Measurements from ENCODE around the gene PAX5. TPM values are rescaled to one million over a fixed set of nuclear protein-coding genes. Genes with fewer than 3 reads are reported as not detected.

PAX5 gene
- total and polyA plus RNA-seq, 5 donors from 2014 or later: 0.02 to 0.94 (median 0.15) TPM; not detected in 2

DNA sequence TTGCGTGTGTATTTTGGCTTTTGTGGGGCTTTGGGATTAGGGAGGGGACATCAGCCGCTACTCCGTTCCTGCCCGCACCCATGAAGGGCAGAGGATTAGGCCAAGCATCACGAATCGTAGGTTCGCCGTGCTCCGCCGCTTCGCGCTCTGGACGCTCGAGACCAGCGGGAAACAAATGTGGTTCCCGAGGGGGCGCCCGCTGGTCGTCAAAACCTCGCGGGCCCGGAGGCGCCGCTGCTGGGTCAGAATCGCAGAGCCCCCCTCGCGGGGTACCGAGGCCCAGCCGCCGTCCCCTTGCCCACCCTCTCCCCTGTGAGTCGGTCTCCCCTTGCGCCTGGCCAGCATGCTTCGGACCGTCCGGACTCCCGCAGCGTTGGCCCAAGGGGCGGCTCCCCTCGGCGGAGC is 2.3 kb upstream of the PAX5 start:
- Histone ChIP-seq H3K9me3 (ENCODE audit: control insufficient read depth in 2 of 2, low read length in 2 of 2) (peaks cover 2 to 5% of the 10 kb centered on the region in 2 experiments), H3K4me3 (ENCODE audit: low read depth, low read length) (peak overlapping the region; percentile 82), H3K4me1 (ENCODE audit: control insufficient read depth, insufficient read depth, low read length, poor library complexity, severe bottlenecking) (peaks cover 47% of the 10 kb centered on the region), H3K27me3 (ENCODE audit: control insufficient read depth, insufficient read depth, low read length) (peaks cover 55% of the 10 kb centered on the region), H3K36me3 (ENCODE audit: control insufficient read depth, insufficient read depth, low read length) (no peaks in the 10 kb centered on the region), H3K27ac (ENCODE audit: insufficient read depth, low read length, poor library complexity, severe bottlenecking) (no peak overlapping the region)
- Mint-ChIP-seq H3K4me3 (peak overlapping the region; percentile 87 to 93 (median 89)), H3K27me3 (peaks cover 97% of the 10 kb centered on the region), H3K4me1 (peaks cover 14 to 45% (median 22%) of the 10 kb centered on the region in 4 donors), H3K9me3 (peaks cover 0 to 7% (median 2%) of the 10 kb centered on the region in 7 donors), H3K27ac (peak overlapping the region in 1 of 3 donors; percentile 85), H3K36me3 (no peaks in the 10 kb centered on the region)
- ATAC-seq (ENCODE audit: low read depth in 2 of 2) (no peak), DNase-seq (no peak)

DNA sequence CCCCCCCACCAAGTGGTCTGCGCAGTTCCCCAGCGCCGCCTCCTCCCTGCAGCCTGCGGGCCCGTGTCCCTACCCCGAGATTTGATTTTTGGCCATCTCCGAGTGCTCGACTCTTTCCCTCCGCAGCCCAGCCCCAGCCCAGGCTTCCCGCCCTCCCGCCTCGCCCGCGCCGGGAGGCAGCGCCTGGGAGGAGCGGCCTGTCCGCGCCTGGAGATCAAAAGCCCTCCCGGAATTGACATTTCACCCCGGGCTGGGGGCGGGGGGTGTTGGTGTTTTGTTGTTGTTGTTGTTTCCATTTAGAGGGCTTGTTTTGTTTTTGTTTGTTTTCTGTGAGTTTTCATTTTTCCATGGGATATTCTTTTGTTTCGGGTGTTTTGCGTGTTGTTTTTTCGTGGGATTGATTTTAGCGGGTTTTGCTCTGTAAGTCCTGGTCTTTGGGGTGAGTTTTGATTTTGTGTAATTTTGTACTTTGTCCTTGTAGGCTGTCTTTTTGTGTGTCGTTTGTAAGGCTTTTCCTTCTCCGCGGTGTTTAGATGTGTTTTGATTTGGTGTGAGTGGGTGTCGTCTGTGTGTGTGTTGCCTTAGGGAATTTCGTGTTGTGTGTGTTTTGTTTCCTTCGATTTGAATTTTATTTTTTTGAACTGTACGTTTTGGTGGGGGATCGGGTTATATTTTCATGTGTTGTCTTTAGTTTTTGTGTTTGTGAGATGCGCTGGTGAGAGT is 1.7 kb upstream of the PAX5 start:
- Mint-ChIP-seq H3K4me1 (peaks cover 14 to 45% (median 22%) of the 10 kb centered on the region in 4 donors), H3K9me3 (peaks cover 0 to 7% (median 2%) of the 10 kb centered on the region in 7 donors), H3K36me3 (no peaks in the 10 kb centered on the region), H3K4me3 (peak overlapping the region; percentile 82 to 93 (median 88)), H3K27ac (peak overlapping the region in 1 of 3 donors; percentile 85), H3K27me3 (peaks cover 97% of the 10 kb centered on the region)
- Histone ChIP-seq H3K9me3 (ENCODE audit: control insufficient read depth in 2 of 2, low read length in 2 of 2) (peaks cover 2 to 5% of the 10 kb centered on the region in 2 experiments), H3K36me3 (ENCODE audit: control insufficient read depth, insufficient read depth, low read length) (no peaks in the 10 kb centered on the region), H3K27me3 (ENCODE audit: control insufficient read depth, insufficient read depth, low read length) (peaks cover 58% of the 10 kb centered on the region), H3K4me3 (ENCODE audit: low read depth, low read length) (peak overlapping the region; percentile 51), H3K4me1 (ENCODE audit: control insufficient read depth, insufficient read depth, low read length, poor library complexity, severe bottlenecking) (peaks cover 47% of the 10 kb centered on the region), H3K27ac (ENCODE audit: insufficient read depth, low read length, poor library complexity, severe bottlenecking) (no peak overlapping the region)
- ATAC-seq (ENCODE audit: low read depth in 2 of 2) (no peak), DNase-seq (no peak)

DNA sequence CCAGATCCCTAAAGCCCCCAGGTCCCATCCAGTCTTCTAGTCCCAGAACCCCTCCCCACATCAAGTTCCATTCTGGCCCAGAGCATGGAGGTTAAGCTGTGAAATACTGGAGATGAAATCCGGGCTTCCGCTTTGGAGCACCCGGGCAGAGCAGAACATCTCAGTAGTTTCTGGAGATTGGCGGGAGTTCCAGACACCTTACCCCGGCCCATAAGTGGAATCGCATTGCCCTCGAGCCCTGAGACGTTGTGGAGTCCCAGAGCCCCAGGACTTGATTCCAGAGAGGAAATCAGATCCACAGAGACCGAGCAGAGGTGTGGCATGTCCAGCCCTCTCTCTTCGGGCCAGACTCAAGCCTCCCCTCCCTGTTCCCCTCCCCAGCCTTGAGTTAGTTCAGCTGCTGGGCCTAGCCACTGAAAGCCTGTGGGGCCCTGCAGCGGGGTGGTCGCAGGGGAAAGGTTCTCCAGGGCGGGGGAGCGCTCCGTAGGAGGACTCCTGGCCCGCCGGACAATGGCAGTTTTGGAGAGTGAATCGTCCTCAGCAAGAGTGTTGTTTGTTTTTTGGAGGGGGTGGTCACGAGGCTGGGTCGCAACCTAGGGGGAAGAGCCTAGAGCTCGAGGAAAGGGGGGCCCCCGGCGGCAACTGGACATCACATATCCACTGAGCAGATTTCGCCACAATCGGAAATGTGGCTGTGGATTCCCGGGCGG is 1.0 kb upstream of the PAX5 start:
- Mint-ChIP-seq H3K27me3 (peaks cover 97% of the 10 kb centered on the region), H3K4me1 (peaks cover 16 to 52% (median 23%) of the 10 kb centered on the region in 4 donors), H3K27ac (peak overlapping the region in 2 of 3 donors; percentile 73 to 91), H3K9me3 (peaks cover 0 to 8% (median 4%) of the 10 kb centered on the region in 7 donors), H3K4me3 (peak overlapping the region; percentile 39 to 87 (median 80)), H3K36me3 (no peaks in the 10 kb centered on the region)
- no peaks in the 10 kb centered on the region for H3K36me3 ChIP-seq (ENCODE audit: control insufficient read depth, insufficient read depth, low read length)
- peaks cover 54% of the 10 kb centered on the region for H3K4me1 ChIP-seq (ENCODE audit: control insufficient read depth, insufficient read depth, low read length, poor library complexity, severe bottlenecking)
- H3K4me3 ChIP-seq (ENCODE audit: low read depth, low read length): no peak overlapping the region
- peaks cover 2 to 5% of the 10 kb centered on the region in 2 experiments for H3K9me3 ChIP-seq (ENCODE audit: control insufficient read depth in 2 of 2, low read length in 2 of 2)
- DNase-seq (no peak), ATAC-seq (ENCODE audit: low read depth in 2 of 2) (no peak)
- H3K27ac ChIP-seq (ENCODE audit: insufficient read depth, low read length, poor library complexity, severe bottlenecking): no peak overlapping the region
- H3K27me3 ChIP-seq (ENCODE audit: control insufficient read depth, insufficient read depth, low read length): peaks cover 57% of the 10 kb centered on the region

DNA sequence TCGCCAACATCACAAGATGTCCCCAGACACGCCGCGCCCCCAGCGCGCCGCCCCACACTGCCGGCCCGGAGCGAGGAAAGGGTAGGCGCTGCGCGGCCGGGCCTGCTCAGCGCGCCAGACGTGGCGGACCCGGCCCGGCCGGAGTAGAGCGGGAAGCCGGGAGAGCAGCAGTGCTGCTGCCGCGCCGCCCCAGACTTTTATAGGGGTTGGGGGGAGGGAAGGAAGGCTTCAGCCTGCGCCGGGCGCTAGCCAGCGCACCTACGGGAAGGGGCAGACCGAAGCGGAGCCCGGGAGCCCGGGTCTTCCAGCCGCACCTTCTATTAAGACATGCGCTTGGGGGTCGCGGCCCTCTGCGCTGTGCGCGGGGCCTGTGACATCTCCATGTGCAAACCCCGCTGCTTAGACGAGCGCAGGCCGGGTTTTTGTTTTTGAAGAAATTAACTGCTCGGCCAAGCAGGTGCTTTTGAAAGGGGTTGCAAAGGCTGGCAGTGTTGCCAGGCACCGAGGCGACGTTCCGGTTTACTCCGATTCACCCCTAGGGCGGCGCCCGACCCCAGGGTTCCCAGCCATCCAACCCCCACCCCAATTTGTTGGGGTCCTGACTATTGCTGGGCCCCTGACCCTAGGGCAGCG is 353 bp upstream of the PAX5 start:
- H3K4me1 Mint-ChIP-seq: peaks cover 16 to 59% (median 23%) of the 10 kb centered on the region in 4 donors
- H3K36me3 Mint-ChIP-seq: no peaks in the 10 kb centered on the region
- H3K9me3 Mint-ChIP-seq: peaks cover 0 to 8% (median 4%) of the 10 kb centered on the region in 7 donors
- peaks cover 97% of the 10 kb centered on the region for H3K27me3 Mint-ChIP-seq
- H3K27me3 ChIP-seq (ENCODE audit: control insufficient read depth, insufficient read depth, low read length): peaks cover 53% of the 10 kb centered on the region
- ATAC-seq (ENCODE audit: low read depth in 2 of 2) (peak; percentile 13 to 20), DNase-seq (peak in 1 of 3 donors; percentile 26)
- peaks cover 61% of the 10 kb centered on the region for H3K4me1 ChIP-seq (ENCODE audit: control insufficient read depth, insufficient read depth, low read length, poor library complexity, severe bottlenecking)
- H3K4me3 ChIP-seq (ENCODE audit: low read depth, low read length): no peak overlapping the region
- H3K27ac Mint-ChIP-seq: no peak overlapping the region
- peak overlapping the region; percentile 77 to 87 (median 81) for H3K4me3 Mint-ChIP-seq
- no peak overlapping the region for H3K27ac ChIP-seq (ENCODE audit: insufficient read depth, low read length, poor library complexity, severe bottlenecking)
- H3K9me3 ChIP-seq (ENCODE audit: control insufficient read depth in 2 of 2, low read length in 2 of 2): peaks cover 2 to 6% of the 10 kb centered on the region in 2 experiments
- H3K36me3 ChIP-seq (ENCODE audit: control insufficient read depth, insufficient read depth, low read length): no peaks in the 10 kb centered on the region

DNA sequence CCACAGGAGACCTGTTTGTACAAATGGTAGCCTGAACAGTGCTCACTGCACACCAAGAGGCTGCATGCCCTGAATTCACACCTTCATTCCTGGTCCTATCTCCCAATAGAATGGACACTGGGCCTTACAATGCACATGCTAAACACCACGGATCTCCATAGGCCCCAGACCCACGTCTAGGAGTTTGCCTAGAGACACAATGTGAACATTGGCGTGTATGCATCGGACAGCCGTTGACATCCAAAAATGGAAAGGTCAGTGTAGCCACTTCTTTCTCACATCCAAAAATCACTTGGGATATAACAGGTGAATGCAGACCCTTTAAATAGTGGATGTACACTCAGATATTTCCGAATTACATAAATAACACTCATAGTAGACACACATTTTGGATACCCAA is 927 bp downstream of the PAX5 start:
- peaks cover 13 to 66% (median 22%) of the 10 kb centered on the region in 4 donors for H3K4me1 Mint-ChIP-seq
- H3K27ac Mint-ChIP-seq: no peak overlapping the region
- peaks cover 51% of the 10 kb centered on the region for H3K27me3 ChIP-seq (ENCODE audit: control insufficient read depth, insufficient read depth, low read length)

DNA sequence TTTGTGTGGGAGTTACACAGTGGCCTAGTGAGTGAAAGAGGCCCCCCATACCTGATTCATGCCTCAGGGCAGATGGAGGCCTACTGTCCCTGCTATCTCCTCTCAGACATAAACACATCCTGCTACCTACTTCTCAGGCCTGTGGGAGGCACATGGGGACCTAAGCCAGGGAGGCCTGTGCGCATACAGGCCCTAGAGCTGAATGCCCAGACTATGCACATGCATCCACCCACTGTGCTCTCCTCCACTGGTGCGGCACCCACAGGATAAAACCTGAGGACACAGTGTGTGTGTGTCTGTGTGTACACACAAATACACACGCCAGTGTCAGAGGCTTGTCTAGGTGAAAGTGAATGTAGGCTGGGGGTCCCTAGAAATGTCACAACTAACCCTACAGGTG is 1.4 kb downstream of the PAX5 start:
- peaks cover 12 to 65% (median 21%) of the 10 kb centered on the region in 4 donors for H3K4me1 Mint-ChIP-seq
- Histone ChIP-seq H3K4me3 (ENCODE audit: low read depth, low read length) (no peak overlapping the region), H3K27ac (ENCODE audit: insufficient read depth, low read length, poor library complexity, severe bottlenecking) (no peak overlapping the region), H3K27me3 (ENCODE audit: control insufficient read depth, insufficient read depth, low read length) (peaks cover 52% of the 10 kb centered on the region), H3K4me1 (ENCODE audit: control insufficient read depth, insufficient read depth, low read length, poor library complexity, severe bottlenecking) (peaks cover 64% of the 10 kb centered on the region), H3K9me3 (ENCODE audit: control insufficient read depth in 2 of 2, low read length in 2 of 2) (peaks cover 4 to 14% of the 10 kb centered on the region in 2 experiments), H3K36me3 (ENCODE audit: control insufficient read depth, insufficient read depth, low read length) (no peaks in the 10 kb centered on the region)
- H3K27me3 Mint-ChIP-seq: peaks cover 97% of the 10 kb centered on the region
- no peak for DNase-seq
- H3K36me3 Mint-ChIP-seq: no peaks in the 10 kb centered on the region
- no peak for ATAC-seq (ENCODE audit: low read depth in 2 of 2)
- peaks cover 0 to 14% (median 0%) of the 10 kb centered on the region in 7 donors for H3K9me3 Mint-ChIP-seq
- peak overlapping the region in 1 of 4 donors; percentile 82 for H3K4me3 Mint-ChIP-seq
- H3K27ac Mint-ChIP-seq: no peak overlapping the region

More for the DNA sequence above, 927 bp downstream of the PAX5 start:
- H3K27ac ChIP-seq (ENCODE audit: insufficient read depth, low read length, poor library complexity, severe bottlenecking): no peak overlapping the region
- H3K9me3 ChIP-seq (ENCODE audit: control insufficient read depth in 2 of 2, low read length in 2 of 2): peaks cover 4 to 11% of the 10 kb centered on the region in 2 experiments
- peak overlapping the region; percentile 42 to 82 (median 53) for H3K4me3 Mint-ChIP-seq
- peaks cover 66% of the 10 kb centered on the region for H3K4me1 ChIP-seq (ENCODE audit: control insufficient read depth, insufficient read depth, low read length, poor library complexity, severe bottlenecking)
- H3K27me3 Mint-ChIP-seq: peaks cover 97% of the 10 kb centered on the region
- H3K4me3 ChIP-seq (ENCODE audit: low read depth, low read length): no peak overlapping the region
- H3K36me3 Mint-ChIP-seq: no peaks in the 10 kb centered on the region
- ATAC-seq (ENCODE audit: low read depth in 2 of 2) (no peak), DNase-seq (no peak)
- H3K9me3 Mint-ChIP-seq: peaks cover 0 to 12% (median under 1%) of the 10 kb centered on the region in 7 donors
- H3K36me3 ChIP-seq (ENCODE audit: control insufficient read depth, insufficient read depth, low read length): no peaks in the 10 kb centered on the region

DNA sequence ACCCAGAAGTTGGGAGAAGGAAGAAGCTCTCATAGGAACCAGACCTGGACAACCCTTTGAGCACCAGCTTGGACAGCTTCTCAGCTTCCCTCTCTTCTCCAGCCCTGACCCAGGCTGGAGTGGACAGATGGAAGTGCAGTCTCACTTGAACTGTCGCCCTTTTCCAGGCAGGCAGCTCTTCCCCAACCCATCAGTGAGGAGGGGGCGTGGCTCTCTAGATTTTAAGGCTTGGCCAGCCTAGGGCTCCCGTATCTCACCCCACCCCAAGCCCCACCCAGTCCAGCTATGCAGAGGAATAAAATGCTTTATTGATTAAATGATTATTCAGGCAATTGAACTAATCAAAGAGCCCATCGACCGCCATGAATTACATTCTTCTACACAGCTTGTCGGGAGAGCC is 2.2 kb downstream of the PAX5 start:
- H3K36me3 ChIP-seq (ENCODE audit: control insufficient read depth, insufficient read depth, low read length): no peaks in the 10 kb centered on the region
- peaks cover 49% of the 10 kb centered on the region for H3K27me3 ChIP-seq (ENCODE audit: control insufficient read depth, insufficient read depth, low read length)
- Mint-ChIP-seq H3K9me3 (peaks cover 0 to 13% (median 0%) of the 10 kb centered on the region in 7 donors), H3K27me3 (peaks cover 94% of the 10 kb centered on the region), H3K36me3 (no peaks in the 10 kb centered on the region), H3K4me1 (peaks cover 7 to 63% (median 16%) of the 10 kb centered on the region in 4 donors), H3K4me3 (no peak overlapping the region), H3K27ac (no peak overlapping the region)
- no peak overlapping the region for H3K4me3 ChIP-seq (ENCODE audit: low read depth, low read length)
- ATAC-seq (ENCODE audit: low read depth in 2 of 2) (no peak), DNase-seq (no peak)
- H3K9me3 ChIP-seq (ENCODE audit: control insufficient read depth in 2 of 2, low read length in 2 of 2): peaks cover 4 to 16% of the 10 kb centered on the region in 2 experiments
- peaks cover 64% of the 10 kb centered on the region for H3K4me1 ChIP-seq (ENCODE audit: control insufficient read depth, insufficient read depth, low read length, poor library complexity, severe bottlenecking)
- H3K27ac ChIP-seq (ENCODE audit: insufficient read depth, low read length, poor library complexity, severe bottlenecking): no peak overlapping the region

All from CD4-positive, CD25-positive, alpha-beta regulatory T cell (primary cell).